Psoas muscle (tissue), 8 donors: Measurements from ENCODE around the gene OGG1. TPM values are rescaled to one million over a fixed set of nuclear protein-coding genes. Genes with fewer than 3 reads are reported as not detected.

ENCODE experiments used
- ATAC-seq, 4 donors: fragments of 200-7000 bp; cut with Tn5 transposase; one replicate each; pipeline ENCODE4 v1.9.1; 2020; ENCODE audit warnings: moderate library complexity in 3 of 4, mild to moderate bottlenecking in 2 of 4
- DNase-seq, 2 donors: peaks; one replicate each; pipeline ENCODE4 v3.0.0-alpha.2; 2020
- H3K27ac ChIP-seq: fragments of 200-600 bp; one replicate; pipeline ENCODE4 v1.8.0; 2022
- H3K27me3 ChIP-seq, 3 donors: fragments of 200-600 bp in 1 of 3; one replicate each; pipeline versions ENCODE4 v1.6.1 to v1.8.0; 2013 to 2022; ENCODE audit warnings: low read length in 2 of 3, mild to moderate bottlenecking in 2 of 3, moderate library complexity in 1 of 3; ENCODE audit not compliant: insufficient read depth in 3 of 3
- H3K36me3 ChIP-seq, 2 donors: fragments of 200-600 bp in 1 of 2; one replicate each; pipeline versions ENCODE4 v1.6.1 to v1.8.0; 2013 to 2022; ENCODE audit warnings: low read depth in 1 of 2, mild to moderate bottlenecking in 1 of 2, moderate library complexity in 1 of 2; ENCODE audit not compliant: insufficient read depth in 1 of 2
- H3K4me1 ChIP-seq: fragments of 200-600 bp; one replicate; pipeline ENCODE4 v1.8.0; 2022
- H3K4me3 ChIP-seq: fragments of 200-600 bp; one replicate; pipeline ENCODE4 v1.8.0; 2022; ENCODE audit warnings: mild to moderate bottlenecking
- H3K9me3 ChIP-seq: fragments of 200-600 bp; one replicate; pipeline ENCODE4 v1.8.0; 2022
- CTCF ChIP-seq: fragments of 200-600 bp; IDR thresholded peaks from one replicate; pipeline ENCODE4 v1.8.0; 2022; ENCODE audit warnings: antibody characterized with exemption
- WGBS, 3 donors: extraction: QIAGEN DNeasy Blood & Tissue Kit; methylation state at CpG; one replicate each; pipeline versions ENCODE4 v1.1.6 to v1.1.7; 2013; 5-methylcytosine and 5-hydroxymethylcytosine counted together
- intact Hi-C, 2 donors: fragments of 100-400 bp; cut with DNase I; formaldehyde crosslinking; loops; one replicate each; pipeline versions ENCODE4 v1.11.0 to v1.14.2; 2022
- polyA plus RNA-seq, 3 donors: library from polyadenylated mRNA; stranded (reverse); fragments of 200-250 nt; gene quantifications; one replicate each; pipeline ENCODE4 v1.2.3, GENCODE V29; 2013
- total RNA-seq, 4 donors: library from RNA; stranded (reverse); fragmentation: NEBNext Ultra II Directional in 2 of 4; extraction: Animal tissue kit (Norgen Biotek cat#: 25700) in 2 of 4; gene quantifications; one replicate each; pipeline versions ENCODE4 v1.2.1 to v1.2.4, GENCODE V29; 2021 to 2023
- donor health status: healthy with polysubstance abuse.
- donor health status: DM: no; HTN: no; CAD: no; lungs with moderate emphysema.
- donor health status: Bipolar disorder and iron deficiency.
- donor health status: healthy.
- donor health status: DM: yes; HTN: yes; CAD: no.
- donor health status: DM: no; HTN: no; CAD: no.
- donor health status: DM: no; HTN: no; CAD: no.
- donor health status: DM: yes; HTN: yes; CAD: no.

OGG1 gene
- total and polyA plus RNA-seq, 7 donors = 6.3 to 19.7 (median 8.9) TPM

- no peak overlapping the region for H3K27ac ChIP-seq
- no peaks in the 10 kb centered on the region for H3K27me3 ChIP-seq
- 79 to 86% (median 86%) methylated on average over 3 of the region's 3 CpGs for WGBS, 3 donors
- H3K9me3 ChIP-seq = no peaks in the 10 kb centered on the region
- DNase-seq = no peak
- H3K4me3 ChIP-seq = no peak overlapping the region
- peaks cover 15 to 77% of the 10 kb centered on the region in 2 donors for H3K36me3 ChIP-seq
- intact Hi-C loops = no loop called here
- ATAC-seq = no peak
- H3K4me1 ChIP-seq = no peaks in the 10 kb centered on the region
- TF ChIP-seq CTCF = no peak
These were observed 32.3 kb downstream of the OGG1 start for GRCh38 chr3:9781978-9782603.

- Histone ChIP-seq H3K36me3 (peaks cover 15 to 84% of the 10 kb centered on the region in 2 donors), H3K27me3 (no peaks in the 10 kb centered on the region), H3K9me3 (no peaks in the 10 kb centered on the region), H3K27ac (no peak overlapping the region), H3K4me1 (no peaks in the 10 kb centered on the region), H3K4me3 (no peak overlapping the region)
- intact Hi-C loops = no loop called here
- 39 to 67% (median 39%) methylated on average over 3 of the region's 3 CpGs for WGBS, 3 donors
- no peak for TF ChIP-seq CTCF
- ATAC-seq (peak in 1 of 4 donors; percentile 63), DNase-seq (no peak)
These were observed 33.0 kb downstream of the OGG1 start for GRCh38 chr3:9782770-9783169.

GRCh38 chr3:9783954-9784353, 34.2 kb downstream of the OGG1 start:
- no peaks in the 10 kb centered on the region for H3K9me3 ChIP-seq
- no peak overlapping the region for H3K4me3 ChIP-seq
- no peaks in the 10 kb centered on the region for H3K27me3 ChIP-seq
- no peak for TF ChIP-seq CTCF
- no peaks in the 10 kb centered on the region for H3K4me1 ChIP-seq
- intact Hi-C loops = no loop called here
- WGBS, 3 donors = 86 to 90% (median 86%) methylated on average over 14 of the region's 14 CpGs
- no peak overlapping the region for H3K27ac ChIP-seq
- H3K36me3 ChIP-seq = peaks cover 15 to 94% of the 10 kb centered on the region in 2 donors
- ATAC-seq = no peak
- no peak for DNase-seq

GRCh38 chr3:9784965-9785364, 35.2 kb downstream of the OGG1 start:
- no peak for DNase-seq
- no peak overlapping the region for H3K27ac ChIP-seq
- H3K27me3 ChIP-seq = no peaks in the 10 kb centered on the region
- intact Hi-C loops = loop anchor here in 1 of 2 donors (5.0 kb wide), 1 partner anchor 33 kb away; no protein-coding TSS in a partner anchor
- no peaks in the 10 kb centered on the region for H3K9me3 ChIP-seq
- ATAC-seq = no peak
- H3K4me1 ChIP-seq = no peaks in the 10 kb centered on the region
- no peak overlapping the region for H3K4me3 ChIP-seq
- TF ChIP-seq CTCF = no peak
- 91 to 93% (median 92%) methylated on average over 4 of the region's 4 CpGs for whole genome bisulfite sequencing, 3 donors
- H3K36me3 ChIP-seq = peaks cover 20 to 99% of the 10 kb centered on the region in 2 donors

- H3K4me3 ChIP-seq = no peak overlapping the region
- no peak for DNase-seq
- TF ChIP-seq CTCF = no peak
- no peaks in the 10 kb centered on the region for H3K27me3 ChIP-seq
- WGBS, 3 donors = 77 to 83% (median 82%) methylated on average over 7 of the region's 7 CpGs
- no peak for ATAC-seq
- H3K9me3 ChIP-seq = no peaks in the 10 kb centered on the region
- no peak overlapping the region for H3K27ac ChIP-seq
- intact Hi-C loops = loop anchor here in 1 of 2 donors (5.0 kb wide), 1 partner anchor 33 kb away; no protein-coding TSS in a partner anchor
- no peaks in the 10 kb centered on the region for H3K4me1 ChIP-seq
- peaks cover 16 to 98% of the 10 kb centered on the region in 2 donors for H3K36me3 ChIP-seq
These were observed 35.9 kb downstream of the OGG1 start for GRCh38 chr3:9785602-9786001.
